22Rv1 (cell line): ENCODE data around the gene CDKN2B.

Experiments
- ZFX ChIP-seq: fragments of 450-650 bp; IDR thresholded peaks from 2 replicates; pipeline ENCODE4 v1.6.1; 2017; ENCODE audit warnings: antibody characterized with exemption, borderline replicate concordance
- TF ChIP-seq, protein P1 (sequence below): fragments of 450-650 bp; IDR thresholded peaks from 2 replicates; pipeline ENCODE4 v1.5.1; 2017; ENCODE audit warnings: mild to moderate bottlenecking

DNA sequence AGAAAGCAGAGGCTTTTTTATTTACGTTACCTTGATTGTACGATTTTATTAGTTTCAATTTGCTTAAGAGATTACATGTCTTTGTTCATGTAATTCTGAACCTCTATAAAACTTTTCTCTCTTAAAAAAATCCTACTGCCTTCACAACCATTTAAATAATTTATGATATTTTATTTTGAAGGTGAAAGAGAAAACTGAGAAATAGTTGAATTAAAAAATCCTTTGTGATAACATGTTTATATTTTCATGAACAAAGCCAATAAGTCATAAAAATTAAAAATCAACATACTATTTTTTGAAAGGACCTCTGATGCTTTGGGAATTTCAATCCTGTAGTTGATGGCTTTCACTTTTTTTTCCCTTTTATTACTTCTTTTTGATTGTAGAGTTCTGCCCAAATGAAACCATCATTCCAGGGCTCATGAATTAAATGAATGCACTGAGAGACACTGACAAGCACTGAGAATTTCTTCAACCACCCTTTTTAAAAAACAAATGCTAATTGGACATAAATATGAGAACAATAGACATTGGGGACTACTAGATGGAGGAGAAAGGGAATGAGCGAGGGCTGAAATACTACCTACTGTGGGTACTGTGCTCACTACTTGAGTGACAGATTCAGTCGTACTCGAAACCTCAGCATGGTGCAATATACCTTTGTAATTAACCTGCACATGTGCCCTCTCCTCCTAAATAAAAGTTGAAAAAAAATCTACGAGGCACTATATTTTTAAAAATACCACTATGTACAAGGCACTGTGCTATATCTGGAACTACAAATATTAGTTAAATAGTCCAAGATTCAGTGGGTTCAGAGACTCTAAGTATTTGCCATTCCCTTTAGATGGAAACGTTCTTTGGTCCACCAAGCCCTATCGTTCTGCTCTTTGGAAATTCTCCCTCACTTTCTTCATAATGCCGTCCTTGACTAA, 20.8 kb downstream of the CDKN2B start:
- TF ChIP-seq, protein P1, sequence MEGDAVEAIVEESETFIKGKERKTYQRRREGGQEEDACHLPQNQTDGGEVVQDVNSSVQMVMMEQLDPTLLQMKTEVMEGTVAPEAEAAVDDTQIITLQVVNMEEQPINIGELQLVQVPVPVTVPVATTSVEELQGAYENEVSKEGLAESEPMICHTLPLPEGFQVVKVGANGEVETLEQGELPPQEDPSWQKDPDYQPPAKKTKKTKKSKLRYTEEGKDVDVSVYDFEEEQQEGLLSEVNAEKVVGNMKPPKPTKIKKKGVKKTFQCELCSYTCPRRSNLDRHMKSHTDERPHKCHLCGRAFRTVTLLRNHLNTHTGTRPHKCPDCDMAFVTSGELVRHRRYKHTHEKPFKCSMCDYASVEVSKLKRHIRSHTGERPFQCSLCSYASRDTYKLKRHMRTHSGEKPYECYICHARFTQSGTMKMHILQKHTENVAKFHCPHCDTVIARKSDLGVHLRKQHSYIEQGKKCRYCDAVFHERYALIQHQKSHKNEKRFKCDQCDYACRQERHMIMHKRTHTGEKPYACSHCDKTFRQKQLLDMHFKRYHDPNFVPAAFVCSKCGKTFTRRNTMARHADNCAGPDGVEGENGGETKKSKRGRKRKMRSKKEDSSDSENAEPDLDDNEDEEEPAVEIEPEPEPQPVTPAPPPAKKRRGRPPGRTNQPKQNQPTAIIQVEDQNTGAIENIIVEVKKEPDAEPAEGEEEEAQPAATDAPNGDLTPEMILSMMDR: no peak
- no peak for TF ChIP-seq ZFX
